ENCODE results near the gene TBP.

GRCh38 chr6:170597278-170597677 is 43.1 kb downstream of the TBP start:
- TF ChIP-seq EZH2phosphoT487 (IDR thresholded peaks at IDR 0.05; ENCODE audit: low read length) (no peak), EZH2 (optimal IDR thresholded peaks at IDR 0.05; ENCODE audit: low read depth, low read length) (no peak)

Data from MM.1S (cell line).